GM12878 (cell line): ENCODE measurements around the gene NSUN2. TPM values are rescaled to one million over a fixed set of nuclear protein-coding genes. Genes with fewer than 3 reads are reported as not detected.

Experiments used
- ATAC-seq: fragments of 200-7000 bp; cut with Tn5 transposase; 3 replicates; pipeline ENCODE4 v1.9.1; 2020; ENCODE audit warnings: mild to moderate bottlenecking, moderate library complexity
- BruUV-seq: library from RNA; stranded (reverse); fragments of 400-500 nt; replicated peaks from 2 replicates; lab custom pipeline; 2021; lab: Mats Ljungman, UMichigan
- CTCF ChIA-PET: fragments of 300-600 bp; sonication (Branson Sonifier 250); formaldehyde crosslinking; extraction: SDS; loops from one replicate; lab custom pipeline; 2021; ENCODE audit warnings: inconsistent platforms; lab: Yijun Ruan, JAX
- POLR2A ChIA-PET: fragments of 350-600 bp; formaldehyde crosslinking; extraction: SDS; loops from one replicate; lab custom pipeline; 2021; ENCODE audit warnings: inconsistent platforms; lab: Charles Lee
- RAD21 ChIA-PET: fragments of 300-600 bp; sonication (Branson Sonifier 250); formaldehyde crosslinking; loops from one replicate; lab custom pipeline; 2023; ENCODE audit warnings: antibody characterized with exemption; ENCODE audit not compliant: unreplicated experiment; lab: Charles Lee
- SMC1A ChIA-PET: fragments of 300-600 bp; sonication (Branson Sonifier 250); formaldehyde crosslinking; loops from one replicate; lab custom pipeline; 2023; ENCODE audit not compliant: unreplicated experiment, uncharacterized antibody; lab: Charles Lee
- DNase-seq: peaks from one replicate; pipeline ENCODE4 v3.0.0-alpha.2; 2011; ENCODE audit warnings: low read depth, low spot score
- FAIRE-seq: peaks from 3 replicates; lab custom pipeline; 2011; peaks lifted over from hg19 to GRCh38; lab: Jason Lieb, UNC
- H2AFZ ChIP-seq: 2 replicates; pipeline ENCODE4 v1.6.0; 2011; ENCODE audit warnings: low read depth, low read length, control low read depth; ENCODE audit not compliant: control insufficient read depth
- H3K27ac ChIP-seq: 2 replicates; pipeline ENCODE4 v1.5.1; 2011; ENCODE audit warnings: control low read depth; ENCODE audit not compliant: control insufficient read depth, insufficient read depth
- H3K27me3 ChIP-seq, 2 experiments: replicated peaks in 1 of 2; 2 replicates each; pipeline versions ENCODE4 v1.6.0 to v1.6.1; 2011; ENCODE audit warnings: low read length in 1 of 2; ENCODE audit not compliant: control insufficient read depth in 2 of 2, insufficient read depth in 2 of 2
- H3K36me3 ChIP-seq, 2 experiments: 2 replicates each; pipeline ENCODE4 v1.5.1; 2011; ENCODE audit warnings: low read length in 1 of 2; ENCODE audit not compliant: control insufficient read depth in 2 of 2, insufficient read depth in 2 of 2
- H3K4me1 ChIP-seq: 2 replicates; pipeline ENCODE4 v1.6.1; 2011; ENCODE audit warnings: mild to moderate bottlenecking, low read length, moderate library complexity, mixed read lengths; ENCODE audit not compliant: control insufficient read depth, insufficient read depth
- H3K4me2 ChIP-seq: 2 replicates; pipeline ENCODE4 v1.6.0; 2011; ENCODE audit warnings: control low read depth; ENCODE audit not compliant: control insufficient read depth, insufficient read depth
- H3K4me3 ChIP-seq: fragments of 200-600 bp; sonication (generic); 2 replicates; pipeline ENCODE4 v1.5.1; 2016
- H3K79me2 ChIP-seq: 2 replicates; pipeline ENCODE4 v1.6.0; 2011; ENCODE audit warnings: low read length; ENCODE audit not compliant: control insufficient read depth, insufficient read depth
- H3K9ac ChIP-seq: 2 replicates; pipeline ENCODE4 v1.8.0; 2011; ENCODE audit warnings: low read length, control low read depth, mixed read lengths; ENCODE audit not compliant: control insufficient read depth, insufficient read depth
- H3K9me3 ChIP-seq: replicated peaks from 3 replicates; pipeline ENCODE4 v1.5.1; 2011; ENCODE audit warnings: mild to moderate bottlenecking, low read length; ENCODE audit not compliant: control insufficient read depth, insufficient read depth
- H4K20me1 ChIP-seq: 2 replicates; pipeline ENCODE4 v1.6.0; 2011; ENCODE audit not compliant: control insufficient read depth, insufficient read depth
- BCL3 ChIP-seq: IDR thresholded peaks from 2 replicates; pipeline ENCODE4 v1.6.1; 2011; ENCODE audit warnings: borderline replicate concordance, low read depth, mild to moderate bottlenecking, moderate library complexity, low read length; ENCODE audit not compliant: insufficient read depth, poor library complexity, severe bottlenecking
- BMI1 ChIP-seq: fragments of 450-650 bp; IDR thresholded peaks from 2 replicates; pipeline ENCODE4 v1.6.1; 2016; ENCODE audit warnings: mild to moderate bottlenecking, moderate library complexity, borderline replicate concordance
- EP300 ChIP-seq, 2 experiments: fragments of 150-350 bp in 1 of 2; IDR thresholded peaks; 2 replicates each; pipeline ENCODE4 v1.6.1; 2011 to 2012; ENCODE audit warnings: low read depth in 2 of 2, low read length in 2 of 2, borderline replicate concordance in 1 of 2, improper control_type of control experiment in 1 of 2, inconsistent platforms in 1 of 2; ENCODE audit not compliant: control insufficient read depth in 1 of 2
- ETV6 ChIP-seq, 2 experiments: fragments of 450-650 bp in 1 of 2; IDR thresholded peaks in 1 of 2; conservative IDR thresholded peaks in 1 of 2; 2 replicates each; pipeline ENCODE4 v1.6.1; 2014; ENCODE audit warnings: antibody characterized with exemption in 1 of 2, borderline replicate concordance in 1 of 2, low read depth in 1 of 2, mild to moderate bottlenecking in 1 of 2, moderate library complexity in 1 of 2
- HDAC6 ChIP-seq: fragments of 200-600 bp; sonication (generic); IDR thresholded peaks from one replicate; pipeline ENCODE4 v1.8.0; 2017; ENCODE audit warnings: antibody characterized with exemption; ENCODE audit not compliant: unreplicated experiment
- IRF5 ChIP-seq: fragments of 450-650 bp; IDR thresholded peaks from 2 replicates; pipeline ENCODE4 v1.6.1; 2017; ENCODE audit warnings: borderline replicate concordance
- NFYB ChIP-seq: IDR thresholded peaks from 2 replicates; pipeline ENCODE4 v1.6.1; 2011; ENCODE audit warnings: low read depth, mild to moderate bottlenecking, low read length, improper control_type of control experiment, moderate library complexity; ENCODE audit not compliant: insufficient read depth
- TAF1 ChIP-seq: IDR thresholded peaks from 2 replicates; pipeline ENCODE4 v1.6.1; 2011; ENCODE audit warnings: mild to moderate bottlenecking, low read depth, low read length, borderline replicate concordance
- ZNF622 ChIP-seq: fragments of 450-650 bp; IDR thresholded peaks from 2 replicates; pipeline ENCODE4 v1.6.1; 2017; ENCODE audit warnings: mild to moderate bottlenecking, inconsistent platforms
- ZNF687 ChIP-seq: fragments of 450-650 bp; IDR thresholded peaks from 2 replicates; pipeline ENCODE4 v1.6.1; 2017; ENCODE audit warnings: mild to moderate bottlenecking, moderate library complexity
- WGBS: methylation state at CpG from one replicate; pipeline ENCODE4 v1.1.6; 2016; ENCODE audit warnings: low lambda C conversion rate; ENCODE audit not compliant: insufficient replicate concordance, insufficient coverage; ENCODE audit errors: missing lambda C conversion rate; 5-methylcytosine and 5-hydroxymethylcytosine counted together
- in situ Hi-C: fragments of 300-500 bp; cut with MboI; formaldehyde crosslinking; loops from 9 replicates; pipeline ENCODE4 v1.14.3; 2018; ENCODE audit warnings: mixed read lengths
- intact Hi-C: fragments of 100-400 bp; cut with micrococcal nuclease; formaldehyde crosslinking; loops from one replicate; pipeline ENCODE4 v1.14.2; 2022; ENCODE audit not compliant: unreplicated experiment
- polyA plus RNA-seq, 11 experiments: library from polyadenylated mRNA; depleted of rRNA in 4 of 11; unstranded in 6 of 11; stranded (reverse) in 5 of 11; fragments of >200 nt; fragmentation: Nextera tagmentation in 4 of 11; fragmentation: Illumina TruSeq in 1 of 11; extraction: Ambion mirVana in 4 of 11; extraction: Trizol in 1 of 11; gene quantifications; 1 replicate in 1 of 11; 2 replicates in 10 of 11; pipeline versions ENCODE4 v1.2.1 to v1.2.3, GENCODE V29; 2011 to 2016; ENCODE audit warnings: inconsistent platforms in 2 of 11, missing spikeins in 2 of 11, low read depth in 1 of 11
- total RNA-seq, 4 experiments: library from RNA; depleted of rRNA in 3 of 4; stranded (reverse); fragments of >200 nt in 3 of 4; fragmentation: Illumina TruSeq in 1 of 4; extraction: Trizol in 1 of 4; gene quantifications; 2 replicates each; pipeline versions ENCODE4 v1.2.1 to v1.2.3, GENCODE V29; 2013 to 2021

NSUN2 gene
- total and polyA plus RNA-seq, 10 of the 15 experiments (the other 5 are each of a cell fraction or from before 2014, with no cell fraction given): 8.0 to 112 (median 91.1) TPM

DNA sequence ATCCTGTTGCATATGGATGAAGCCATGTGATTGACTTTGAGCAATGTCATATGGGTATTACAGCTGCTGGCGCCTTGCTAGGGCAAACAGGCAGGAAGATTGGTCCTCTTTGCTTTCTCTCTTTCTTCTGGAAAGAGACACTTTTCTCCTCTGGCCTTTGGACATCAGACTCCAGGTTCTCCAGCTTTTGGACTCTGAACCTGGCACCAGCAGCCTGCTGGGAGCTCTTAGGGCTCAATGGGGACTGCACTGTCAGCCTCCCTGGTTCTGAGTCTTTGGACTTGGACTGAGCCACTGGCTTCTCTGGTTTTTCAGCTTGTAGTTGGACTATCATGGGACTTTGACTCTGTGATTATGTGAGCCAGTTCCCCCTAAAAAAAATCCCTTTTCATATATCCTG lies 45.5 kb upstream of the NSUN2 start:
- Histone ChIP-seq H3K27me3 (no peaks in the 10 kb centered on the region), H2AFZ (no peak overlapping the region), H3K4me1 (no peaks in the 10 kb centered on the region), H4K20me1 (no peaks in the 10 kb centered on the region), H3K27ac (no peak overlapping the region), H3K4me3 (no peak overlapping the region), H3K9me3 (no peaks in the 10 kb centered on the region; the same call in 2 of the 3 replicates), H3K9ac (no peak overlapping the region), H3K4me2 (no peak overlapping the region), H3K36me3 (no peaks in the 10 kb centered on the region; a peak in 1 of 4 replicates), H3K79me2 (no peaks in the 10 kb centered on the region)
- ChIA-PET SMC1A (no interaction called here), RAD21 (no interaction called here), CTCF (interaction anchor here (2.5 kb wide), 1 partner anchor 9 kb away, joined by 8 read pairs; no protein-coding TSS in a partner anchor), POLR2A (no interaction called here)
- DNase-seq (no peak), FAIRE-seq (no peak), ATAC-seq (no peak)
- in situ Hi-C loops: no loop called here
- TF ChIP-seq IRF5 (no peak), EP300 (IDR thresholded peaks at IDR 0.05; ENCODE audit: borderline replicate concordance in 1 of 2, control insufficient read depth in 1 of 2, low read depth in 2 of 2, low read length in 2 of 2) (no peak), BCL3 (no peak), ZNF622 (no peak), NFYB (no peak), HDAC6 (no peak), ZNF687 (no peak), TAF1 (no peak), ETV6 (conservative IDR thresholded peaks at IDR 0.05 in 1 of 2, IDR thresholded peaks at IDR 0.05 in 1 of 2; ENCODE audit: borderline replicate concordance in 1 of 2, low read depth in 1 of 2) (no peak), BMI1 (no peak)
- 100% methylated on average over 1 of the region's 1 CpG for WGBS
- intact Hi-C loops: no loop called here
- no TSS peak for BruUV-seq
